Measurements from ENCODE around the gene IGF2BP3.
A peak's percentile ranks its signal among the peaks of the same experiment; 100 is the strongest.
"Not testable (repeated sequence)": the region's sequence is repeated elsewhere in the genome, so short reads cannot be mapped to it uniquely, and the experiment has no call there.

Gene IGF2BP3

DNA sequence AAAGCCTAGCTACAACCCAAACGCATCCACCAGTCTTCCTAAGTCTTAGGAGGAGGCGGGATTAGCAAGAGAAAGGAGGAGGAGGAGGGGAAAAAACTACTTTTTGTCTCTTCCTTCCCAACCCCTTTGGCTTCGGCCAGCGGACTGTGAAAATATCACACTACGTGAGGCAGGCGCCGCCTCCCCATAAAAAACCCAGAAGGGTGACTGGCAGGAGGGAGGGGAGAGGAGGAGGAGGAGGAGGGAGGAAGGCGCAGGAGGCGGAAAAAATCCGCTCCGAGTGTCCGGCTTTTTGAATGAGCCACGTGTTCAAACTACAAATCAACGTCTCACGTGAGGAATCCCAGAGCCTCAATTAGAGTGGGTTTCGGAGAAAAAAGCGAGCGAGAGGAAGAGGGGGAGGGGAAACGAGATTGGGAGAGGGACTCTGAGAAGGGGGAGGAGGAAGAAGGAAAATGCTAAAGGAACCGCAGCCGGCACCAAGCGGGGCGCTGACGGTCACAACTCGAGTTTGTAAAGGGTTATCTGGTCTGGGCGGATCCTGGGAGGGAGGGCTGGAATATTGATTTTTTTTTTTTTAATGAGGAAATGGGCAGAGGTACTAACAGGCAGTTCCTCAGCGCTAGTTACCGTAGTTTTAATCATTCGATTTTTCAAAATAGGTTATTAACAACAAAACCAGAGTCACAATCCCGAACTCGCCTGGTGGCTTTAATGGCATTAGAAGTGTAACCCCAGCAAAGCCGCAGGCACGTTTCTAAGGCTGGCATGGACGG, at the start of gene IGF2BP3:
IGF2BP3 (minus strand) TSS at position 162 of the 776 bp plus-strand sequence. CDS start 381 bp downstream, outside the sequence.
- DNase-seq (ENCODE audit: low spot score), result no peak

DNA sequence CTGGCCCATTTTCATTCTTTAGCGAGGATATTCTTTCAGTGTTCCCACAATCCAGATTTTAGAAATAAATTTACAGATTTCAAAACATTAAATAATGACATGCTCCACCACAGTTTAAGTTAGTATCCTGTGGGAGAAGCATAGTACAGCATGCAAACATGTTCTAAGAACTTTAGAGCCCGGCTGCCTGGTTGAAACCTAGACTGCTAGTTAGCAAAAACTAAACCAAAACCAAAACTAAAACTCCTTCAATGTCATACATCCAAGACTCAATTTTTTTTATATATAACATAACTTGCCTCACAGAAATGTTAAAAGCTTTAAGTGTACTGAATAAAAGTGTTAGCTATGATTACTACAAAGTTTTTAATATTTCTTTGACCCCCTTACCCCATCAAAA, 44.5 kb upstream of the IGF2BP3 start:
- DNase-seq (ENCODE audit: low spot score), result no peak

DNA sequence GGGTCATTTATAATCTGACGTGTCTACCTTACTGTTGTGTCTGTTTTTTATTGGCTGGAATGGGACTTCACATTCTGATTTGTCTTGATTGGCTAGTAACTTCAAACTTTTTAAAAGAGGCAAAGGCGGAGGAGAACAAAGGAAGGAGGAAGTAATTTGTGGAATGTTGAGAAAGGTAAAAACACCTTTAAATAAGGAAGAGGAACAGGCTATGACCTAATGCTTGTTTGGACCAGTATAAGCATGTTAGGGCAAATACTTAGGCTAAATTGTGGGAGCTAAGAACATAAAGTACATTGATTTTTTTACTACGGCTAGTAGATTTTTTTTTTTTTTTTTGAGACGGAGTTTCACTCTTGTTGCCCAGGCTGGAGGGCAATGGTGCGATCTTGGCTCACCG, 43.5 kb upstream of the IGF2BP3 start:
- DNase-seq (ENCODE audit: low spot score), result not testable (repeated sequence)

DNA sequence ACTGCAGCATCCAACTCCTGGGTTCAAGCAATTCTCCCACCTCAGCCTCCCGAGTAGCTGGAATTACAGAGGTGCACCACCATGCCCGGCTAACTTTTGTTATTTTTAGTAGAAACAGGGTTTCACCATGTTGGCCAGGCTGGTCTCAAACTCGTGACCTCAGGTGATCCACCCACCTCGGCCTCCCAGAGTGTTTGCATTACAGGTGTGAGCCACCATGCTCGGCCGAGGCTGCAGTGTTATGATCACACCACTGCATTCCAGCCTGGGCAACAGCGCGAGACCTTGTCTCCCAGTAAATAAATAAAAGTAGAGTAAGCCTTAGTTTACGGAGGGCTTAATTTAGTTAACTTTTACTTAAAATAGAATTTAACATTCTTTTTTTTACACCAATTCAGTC, 23.7 kb upstream of the IGF2BP3 start:
- no peak for DNase-seq (ENCODE audit: low spot score)

GRCh38 chr7:23491502-23491901, 21.2 kb upstream of the IGF2BP3 start:
- DNase-seq (ENCODE audit: low spot score), result peak; percentile 30

- peak; percentile 34 for DNase-seq (ENCODE audit: low spot score)
Measured at GRCh38 chr7:23490357-23491135, 20.3 kb upstream of the IGF2BP3 start.

DNA sequence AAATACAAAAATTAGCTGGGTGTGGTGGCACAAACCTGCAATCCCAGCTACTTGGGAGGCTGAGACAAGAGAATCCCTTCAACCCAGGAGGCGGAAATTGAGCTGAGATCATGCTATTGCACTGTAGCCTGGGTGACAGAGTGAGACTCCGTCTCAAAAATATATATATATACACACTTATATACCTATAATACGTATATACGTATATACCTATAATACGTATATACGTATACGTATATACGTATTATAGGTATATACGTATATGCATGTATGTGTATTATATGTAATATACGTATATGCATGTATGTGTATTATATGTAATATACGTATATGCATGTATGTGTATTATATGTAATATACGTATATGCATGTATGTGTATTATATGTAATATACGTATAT, 18.4 kb upstream of the IGF2BP3 start:
- not testable (repeated sequence) for DNase-seq (ENCODE audit: low spot score)

- no peak for DNase-seq (ENCODE audit: low spot score)
Measured at GRCh38 chr7:23487670-23488069, 17.4 kb upstream of the IGF2BP3 start.

- no peak for DNase-seq (ENCODE audit: low spot score)
Measured at GRCh38 chr7:23486002-23486773, 15.9 kb upstream of the IGF2BP3 start.

DNA sequence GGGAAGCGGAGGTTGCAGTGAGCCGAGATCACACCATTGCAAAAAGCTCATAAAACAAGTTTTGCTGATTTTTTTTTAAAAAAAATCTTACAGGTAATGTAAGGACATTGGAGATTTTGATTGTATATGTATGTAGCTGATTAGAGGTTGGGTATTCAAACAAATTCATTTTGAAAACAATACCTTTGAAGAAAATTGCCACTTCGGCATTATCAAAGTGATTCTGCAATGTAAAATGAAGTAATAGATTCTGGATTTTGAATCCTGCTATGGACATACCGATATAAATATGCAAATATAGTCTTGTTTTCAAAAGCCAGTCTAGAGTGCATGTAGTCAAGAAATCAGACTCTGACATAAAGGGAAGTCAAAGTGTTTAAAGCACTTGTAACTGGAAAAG, 12.4 kb upstream of the IGF2BP3 start:
- DNase-seq (ENCODE audit: low spot score), result no peak

GRCh38 chr7:23477962-23478866, 7.9 kb upstream of the IGF2BP3 start:
- no peak for DNase-seq (ENCODE audit: low spot score)

DNA sequence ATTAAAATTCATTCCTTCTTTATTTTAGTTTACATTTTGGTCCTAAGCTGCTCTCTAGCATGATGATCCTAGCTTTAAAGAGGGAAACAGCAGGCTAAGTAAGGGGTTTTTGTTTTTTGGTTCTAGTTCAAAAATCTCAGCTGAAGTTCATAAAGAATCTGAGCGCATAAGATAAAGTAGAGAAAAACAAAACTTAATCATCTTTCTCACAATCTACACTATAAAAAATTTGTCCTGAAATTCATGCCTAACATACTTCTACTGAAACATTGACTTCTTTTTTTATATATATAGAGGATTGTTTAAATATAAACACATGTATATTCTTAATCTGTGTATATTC, 6.8 kb upstream of the IGF2BP3 start:
- DNase-seq (ENCODE audit: low spot score), result no peak

GRCh38 chr7:23476286-23477156, 6.2 kb upstream of the IGF2BP3 start:
- no peak for DNase-seq (ENCODE audit: low spot score)

- DNase-seq (ENCODE audit: low spot score), result no peak
Measured at GRCh38 chr7:23475576-23475839, 5.2 kb upstream of the IGF2BP3 start.

- no peak for DNase-seq (ENCODE audit: low spot score)
Measured at GRCh38 chr7:23474829-23475575, 4.7 kb upstream of the IGF2BP3 start.

- no peak for DNase-seq (ENCODE audit: low spot score)
Measured at GRCh38 chr7:23474094-23474828, 4.0 kb upstream of the IGF2BP3 start.

- no peak for DNase-seq (ENCODE audit: low spot score)
Measured at GRCh38 chr7:23473844-23474093, 3.5 kb upstream of the IGF2BP3 start.

GRCh38 chr7:23472956-23473843, 2.9 kb upstream of the IGF2BP3 start:
- no peak for DNase-seq (ENCODE audit: low spot score)

GRCh38 chr7:23472556-23472955, 2.3 kb upstream of the IGF2BP3 start:
- DNase-seq (ENCODE audit: low spot score), result no peak

All from putamen (tissue), 1 donor.